Inflammatory macrophage (primary cell): ENCODE data around the gene EXD2.
"Not testable (repeated sequence)": the region's sequence is repeated elsewhere in the genome, so short reads cannot be mapped to it uniquely, and the experiment has no call there.

Experiments used
- DNase-seq, 2 donors: peaks; one replicate each; pipeline ENCODE4 v3.0.0-alpha.2; 2020 to 2022

EXD2 gene

DNA sequence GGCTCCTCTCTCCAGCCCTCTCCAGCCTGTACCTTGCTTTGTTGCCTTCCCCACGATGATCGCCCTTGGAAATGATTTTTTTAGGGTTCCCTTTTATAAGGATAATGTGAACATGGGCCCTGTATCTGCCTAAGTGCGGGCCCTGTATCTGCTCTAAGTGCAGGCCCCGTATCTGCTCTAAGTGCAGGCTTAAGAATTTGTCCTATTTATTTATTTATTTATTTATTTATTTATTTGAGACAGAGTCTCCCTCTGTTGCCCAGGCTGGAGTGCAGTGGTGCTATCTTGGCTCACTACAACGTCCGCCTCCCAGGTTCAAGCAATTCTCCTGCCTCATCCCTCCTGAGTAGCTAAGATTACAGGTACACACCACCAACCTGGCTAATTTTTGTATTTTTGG lies 91.2 kb downstream of the EXD2 start:
- DNase-seq: no peak

DNA sequence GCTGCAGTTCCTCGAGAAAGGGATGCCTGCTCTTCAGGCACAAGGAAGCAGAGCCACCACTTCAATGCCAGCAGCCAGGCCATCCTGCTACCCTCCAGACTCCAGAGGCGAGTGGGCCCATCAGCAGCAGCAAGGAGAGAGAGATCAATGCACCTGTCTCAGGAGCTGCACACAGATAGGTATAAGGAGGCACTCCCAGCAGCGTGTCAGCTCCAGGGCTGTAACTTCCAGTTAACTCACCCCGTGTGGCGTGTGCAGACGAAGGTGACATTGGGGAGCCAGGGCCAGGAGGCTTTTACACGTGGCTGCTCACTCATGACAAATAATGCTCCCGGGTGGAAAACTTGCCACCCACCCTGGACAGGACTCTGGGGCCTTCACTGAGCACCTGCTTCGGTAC lies 92.9 kb downstream of the EXD2 start:
- no peak for DNase-seq

DNA sequence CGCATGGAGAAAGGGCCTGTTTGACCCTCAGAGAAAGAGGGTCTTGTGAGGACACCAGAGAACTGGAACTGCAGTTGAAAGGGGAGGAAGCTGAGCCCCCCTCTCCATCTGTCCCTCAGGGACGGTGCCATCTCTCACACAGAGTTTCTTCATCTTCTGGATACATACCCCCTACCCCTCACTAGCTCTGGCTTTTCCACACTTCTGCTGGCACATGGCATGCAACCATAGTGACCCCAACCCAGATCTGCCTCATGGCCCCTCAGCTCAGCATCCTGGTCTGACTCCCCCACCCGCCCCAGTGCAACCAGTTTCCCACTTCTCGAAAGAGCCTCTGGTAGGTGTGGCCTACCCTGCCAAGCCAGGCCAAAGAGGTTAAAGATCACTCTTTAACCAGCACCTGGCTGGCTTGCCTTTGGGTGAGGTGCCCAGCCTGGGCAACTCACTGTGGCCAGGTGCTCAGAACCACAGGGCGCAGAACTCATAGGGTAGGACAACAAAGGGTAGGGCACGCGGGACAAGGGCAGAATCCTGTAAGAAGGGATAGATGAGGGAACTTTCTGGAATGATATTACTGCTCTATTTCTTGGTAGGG lies 94.5 kb downstream of the EXD2 start:
- DNase-seq: no peak

DNA sequence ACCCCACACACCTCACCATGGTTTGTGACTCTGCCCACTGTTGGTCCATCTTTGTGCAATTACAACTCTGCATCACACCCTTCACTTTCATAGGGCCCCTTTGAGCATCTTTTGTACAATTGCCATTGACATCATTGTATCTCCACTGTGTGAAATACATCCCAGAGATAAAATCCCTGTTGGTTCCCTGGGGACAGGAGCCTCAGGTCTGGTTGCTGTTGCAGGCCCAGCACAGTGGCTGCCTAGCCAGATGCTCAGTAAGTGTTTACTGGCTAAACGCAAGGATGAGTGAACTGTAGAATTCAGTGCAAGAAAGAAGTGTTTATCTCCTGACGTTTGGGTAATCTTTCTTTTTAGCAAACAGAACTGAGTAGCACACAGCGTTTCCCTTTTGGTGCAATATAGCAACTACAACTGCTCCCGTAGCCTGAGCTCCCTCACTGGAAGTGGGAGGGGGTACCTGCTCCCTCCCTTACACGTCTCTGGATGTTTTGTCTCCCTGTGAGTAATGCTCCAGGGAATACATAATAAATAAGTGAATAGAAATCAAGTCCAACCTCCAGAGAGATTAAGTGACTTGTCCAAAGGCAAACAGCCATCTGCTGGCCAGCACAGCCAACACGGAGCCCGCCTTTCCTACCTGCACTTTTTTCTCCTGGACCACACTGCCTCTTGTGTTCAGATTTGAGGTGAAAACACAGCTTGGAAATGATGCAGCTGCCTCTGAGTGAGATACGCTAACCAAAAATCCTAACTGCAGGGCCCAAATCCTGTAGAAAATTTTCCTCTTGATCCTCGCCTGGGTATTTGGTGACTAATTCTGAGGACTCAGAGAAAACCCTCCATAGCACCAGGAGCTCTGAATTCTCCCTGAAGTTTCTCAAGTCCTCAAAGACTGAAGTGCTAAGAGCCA lies 96.1 kb downstream of the EXD2 start:
- DNase-seq: no peak

DNA sequence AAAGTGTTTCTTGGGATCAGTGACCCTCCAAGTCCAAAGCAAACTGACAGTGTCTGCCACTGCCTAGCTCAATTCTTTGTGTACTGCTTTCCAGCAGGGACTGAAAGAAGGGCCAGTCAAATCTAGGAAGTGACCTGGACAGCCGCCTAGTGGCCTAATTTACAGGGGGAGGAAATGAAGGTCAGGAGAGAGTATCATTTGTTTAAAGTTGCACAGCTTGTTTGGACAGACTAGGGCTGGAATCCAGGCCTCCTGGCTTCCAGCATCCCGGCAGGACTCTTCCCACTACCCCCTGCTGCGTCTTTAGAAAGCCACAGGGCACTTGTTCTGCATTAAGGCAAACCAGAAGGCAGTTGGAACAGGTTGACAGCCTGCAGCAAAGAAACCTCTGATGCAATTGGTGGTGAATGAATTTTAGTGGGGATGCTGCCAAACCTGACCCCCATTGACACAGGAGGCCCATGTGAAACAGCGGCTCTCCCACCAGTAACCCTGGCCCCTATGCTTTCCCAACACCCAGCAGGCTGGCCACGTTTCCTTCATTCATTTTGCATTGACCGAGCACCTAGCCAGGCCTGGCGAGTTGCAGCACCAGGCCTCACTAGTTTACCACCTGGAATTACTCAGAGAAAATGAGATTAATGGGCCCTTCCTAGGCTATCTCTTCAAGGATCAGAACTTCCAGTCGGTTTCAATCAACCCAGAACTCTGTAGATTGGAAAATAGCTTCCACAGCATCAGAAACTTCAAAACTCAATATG lies 96.9 kb downstream of the EXD2 start:
- peak; percentile 11 to 14 for DNase-seq

DNA sequence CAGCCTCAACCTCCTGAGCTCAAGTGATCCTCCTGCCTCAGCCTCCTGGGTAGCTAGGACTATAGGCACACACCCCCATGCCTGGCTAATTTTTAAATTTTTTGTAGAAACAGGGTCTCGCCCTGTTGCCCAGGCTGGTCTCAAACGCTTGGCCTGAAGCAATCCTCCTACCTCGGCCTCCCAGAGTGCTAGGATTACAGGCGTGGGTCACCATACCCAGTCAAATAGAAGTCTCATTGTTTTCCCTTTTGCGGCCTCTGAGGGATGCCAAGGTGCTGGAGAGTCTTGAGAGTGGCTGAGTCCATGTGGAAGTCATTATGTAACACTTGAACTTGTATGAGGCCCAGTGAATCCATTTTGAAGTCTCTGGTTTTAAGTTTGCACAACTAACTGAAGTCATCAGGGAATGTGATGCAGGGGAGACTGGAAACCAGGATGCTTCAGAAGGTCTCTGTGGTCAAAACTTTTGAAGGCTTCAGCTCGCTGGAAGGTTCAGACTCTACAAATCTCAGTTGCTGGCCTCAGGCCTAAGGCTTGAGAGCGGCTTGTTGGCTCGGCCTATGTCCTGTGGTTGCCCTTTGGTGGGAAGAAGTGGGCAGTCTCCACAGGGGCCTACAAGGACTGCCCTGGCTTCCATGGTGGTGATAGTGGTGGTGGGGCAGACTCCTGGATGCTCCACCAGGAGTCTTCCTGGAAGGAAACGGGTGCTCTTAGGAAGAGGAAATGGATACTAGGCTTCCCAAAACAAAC lies 97.8 kb downstream of the EXD2 start:
- no peak for DNase-seq

DNA sequence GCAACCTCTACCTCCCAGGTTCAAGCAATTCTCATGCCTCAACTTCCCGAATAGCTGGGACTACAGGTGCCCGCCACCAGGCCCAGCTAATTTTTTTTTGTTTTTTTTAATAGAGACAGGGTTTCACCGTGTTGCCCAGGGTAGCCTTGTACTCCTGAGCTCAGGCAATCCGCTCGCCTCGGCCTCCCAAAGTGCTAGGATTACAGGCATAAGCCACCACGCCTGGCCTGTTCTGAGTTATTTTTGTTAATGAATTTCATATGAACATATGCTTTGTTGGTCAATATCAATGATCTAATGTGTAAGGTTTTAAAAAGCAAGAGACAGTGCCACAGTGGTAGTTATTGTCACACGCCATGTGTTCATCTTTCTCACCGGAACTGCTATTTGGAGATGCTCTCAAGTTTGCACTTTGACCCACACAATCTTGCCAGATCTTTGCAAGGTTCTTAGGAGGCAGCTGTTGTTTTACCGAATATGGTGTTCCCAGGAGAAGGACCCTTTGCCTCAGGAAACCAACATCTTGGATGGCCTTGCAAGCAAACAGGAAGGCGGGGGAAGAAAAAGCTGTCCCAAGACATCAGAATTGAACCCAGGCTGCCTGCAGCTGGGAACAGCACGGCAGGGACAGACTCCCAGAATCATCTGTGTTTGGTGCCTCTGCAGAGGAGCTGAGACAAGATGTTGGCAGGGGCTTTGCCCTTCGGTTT lies 98.7 kb downstream of the EXD2 start:
- DNase-seq: no peak

DNA sequence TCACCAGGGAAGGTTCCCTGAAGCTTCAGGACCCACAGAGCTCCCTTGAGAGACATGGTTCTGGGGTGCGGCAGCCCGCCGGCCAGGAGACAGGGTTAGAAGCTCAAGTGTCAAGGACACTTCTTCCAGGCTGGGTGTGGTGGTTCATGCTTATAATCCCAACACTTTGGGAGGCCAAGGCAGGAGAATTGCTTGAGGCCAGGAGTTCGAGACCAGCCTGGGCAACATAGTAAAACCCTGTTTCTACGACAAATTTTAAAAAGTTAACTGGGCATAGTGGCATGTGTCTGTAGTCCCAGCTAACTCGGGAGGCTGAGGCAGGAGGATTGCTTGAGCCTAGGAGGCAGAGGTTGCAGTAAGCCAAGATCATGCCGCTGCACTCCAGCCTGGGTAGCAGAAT lies 99.6 kb downstream of the EXD2 start:
- not testable (repeated sequence) for DNase-seq

DNA sequence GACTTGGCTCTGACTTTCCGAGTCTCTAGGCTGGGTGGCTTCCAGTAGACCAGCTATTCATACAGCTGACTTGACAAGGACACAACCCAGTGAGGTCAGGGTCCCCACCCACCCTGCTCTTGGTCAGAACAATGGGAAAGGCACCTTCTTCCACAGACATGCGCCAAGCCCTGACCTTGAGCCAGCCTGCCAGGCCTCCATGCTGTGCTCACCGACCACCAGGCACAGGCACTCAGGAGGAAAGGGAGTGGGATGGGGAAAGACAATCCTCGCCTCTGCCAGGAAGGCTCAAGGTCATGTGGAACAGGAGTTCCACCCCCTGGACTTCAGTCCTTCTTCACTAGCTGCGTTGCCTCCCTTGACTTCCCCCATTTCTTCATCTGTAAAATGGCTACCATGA lies 100.1 kb downstream of the EXD2 start:
- no peak for DNase-seq

DNA sequence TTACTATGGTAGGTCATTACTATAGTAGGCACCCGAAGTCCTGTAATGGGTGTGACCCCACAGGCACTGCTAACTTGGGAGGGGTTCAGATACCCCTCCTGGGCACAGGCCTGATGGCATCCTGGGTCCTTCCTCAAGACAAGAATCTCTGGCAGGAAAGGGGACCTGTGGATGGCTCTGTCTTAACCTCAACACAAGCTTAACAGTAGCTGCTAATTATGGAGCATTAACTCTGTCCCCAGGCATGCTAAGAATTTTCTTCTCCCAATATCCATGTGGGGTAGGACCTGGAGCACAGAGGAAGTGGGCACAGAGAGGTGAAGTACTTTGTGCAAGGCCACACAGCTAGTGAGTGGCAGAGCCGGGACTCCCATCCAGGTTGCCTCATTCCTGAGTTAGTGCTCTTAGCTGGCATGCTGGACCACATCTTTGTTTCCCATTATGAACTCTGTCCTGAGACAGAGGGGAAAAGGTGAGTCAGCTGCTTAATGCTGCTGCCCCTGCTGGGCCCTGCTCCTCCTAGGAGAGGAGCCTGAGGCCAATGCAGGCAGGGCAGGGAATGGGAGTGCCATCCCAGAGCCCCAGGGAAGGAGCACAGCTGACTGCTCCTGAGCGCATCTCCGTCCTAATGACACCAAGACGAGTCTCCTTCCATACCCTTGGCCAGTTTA lies 100.7 kb downstream of the EXD2 start:
- no peak for DNase-seq
